ENCODE results near the gene TECR.
"Not testable (repeated sequence)": the region's sequence is repeated elsewhere in the genome, so short reads cannot be mapped to it uniquely, and the experiment has no call there.

The TECR gene

GRCh38 chr19:14540741-14541525 is 11.5 kb downstream of the TECR start:
- DNase-seq, result no peak

- not testable (repeated sequence) for DNase-seq
Observed at GRCh38 chr19:14541979-14542378, 12.6 kb downstream of the TECR start.

- DNase-seq, result no peak
Observed at GRCh38 chr19:14542711-14543328, 13.4 kb downstream of the TECR start.

- DNase-seq, result no peak
Observed at GRCh38 chr19:14544047-14544446, 14.7 kb downstream of the TECR start.

GRCh38 chr19:14544977-14545715 is 15.8 kb downstream of the TECR start:
- peak; percentile 75 to 97 (median 94) for DNase-seq

- DNase-seq, result peak in 1 of 3 experiments; percentile 29
Observed at GRCh38 chr19:14545716-14546082, 16.3 kb downstream of the TECR start.

- DNase-seq, result no peak
Observed at GRCh38 chr19:14550201-14550754, 20.9 kb downstream of the TECR start.

- not testable (repeated sequence) for DNase-seq
Observed at GRCh38 chr19:14551134-14552005, 22.0 kb downstream of the TECR start.

GRCh38 chr19:14552006-14552360 is 22.6 kb downstream of the TECR start:
- not testable (repeated sequence) for DNase-seq

GRCh38 chr19:14553042-14553938 is 23.9 kb downstream of the TECR start:
- DNase-seq, result no peak

GRCh38 chr19:14553939-14554243 is 24.5 kb downstream of the TECR start:
- DNase-seq, result no peak

- peak; percentile 27 to 53 (median 51) for DNase-seq
Observed at GRCh38 chr19:14554382-14554812, 25.0 kb downstream of the TECR start.

GRCh38 chr19:14555918-14556661 is 26.7 kb downstream of the TECR start:
- DNase-seq, result no peak

GRCh38 chr19:14556662-14557188 is 27.3 kb downstream of the TECR start:
- peak in 2 of 3 experiments; percentile 6 to 23 for DNase-seq

GRCh38 chr19:14558370-14559066 is 29.1 kb downstream of the TECR start:
- no peak for DNase-seq

GRCh38 chr19:14559916-14560775 is 30.8 kb downstream of the TECR start:
- DNase-seq, result no peak

- no peak for DNase-seq
Observed at GRCh38 chr19:14560776-14561108, 31.3 kb downstream of the TECR start.

GRCh38 chr19:14561249-14561648 is 31.9 kb downstream of the TECR start:
- no peak for DNase-seq

- DNase-seq, result no peak
Observed at GRCh38 chr19:14561847-14562351, 32.5 kb downstream of the TECR start.

All from NCI-H1417 (cell line).